Caco-2 (cell line): ENCODE measurements around the gene TULP1. TPM values are rescaled to one million over a fixed set of nuclear protein-coding genes. Genes with fewer than 3 reads are reported as not detected.
"Not testable (repeated sequence)": the region's sequence is repeated elsewhere in the genome, so short reads cannot be mapped to it uniquely, and the experiment has no call there.

Source experiments
- BruUV-seq: library from RNA; stranded (reverse); fragments of 400-500 nt; replicated peaks from 2 replicates; lab custom pipeline; 2021; lab: Mats Ljungman, UMichigan
- CTCF ChIA-PET: fragments of 300-600 bp; sonication (Branson Sonifier 250); formaldehyde crosslinking; loops from one replicate; lab custom pipeline; 2022; ENCODE audit warnings: antibody characterized with exemption; lab: Charles Lee
- POLR2A ChIA-PET: fragments of 300-600 bp; sonication (Branson Sonifier 250); formaldehyde crosslinking; loops from one replicate; lab custom pipeline; 2022; ENCODE audit warnings: antibody characterized with exemption; lab: Charles Lee
- DNase-seq, 2 experiments: peaks; one replicate each; pipeline versions ENCODE4 v3.0.0 to v3.0.0-alpha.2; 2020 to 2022
- H3K27me3 ChIP-seq: replicated peaks from 2 replicates; pipeline ENCODE4 v1.6.0; 2011; ENCODE audit warnings: low read length; ENCODE audit not compliant: control insufficient read depth, insufficient read depth
- H3K36me3 ChIP-seq: 2 replicates; pipeline ENCODE4 v1.5.1; 2011; ENCODE audit warnings: low read length; ENCODE audit not compliant: control insufficient read depth, insufficient read depth
- H3K4me1 ChIP-seq: fragments of 250-450 bp; sonication (Bioruptor Pico); 2 replicates; pipeline ENCODE4 v1.5.1; 2020; ENCODE audit warnings: mild to moderate bottlenecking
- H3K4me3 ChIP-seq: 2 replicates; pipeline ENCODE4 v1.5.1; 2011; ENCODE audit warnings: low read depth, mild to moderate bottlenecking, control low read depth, low read length
- H3K9me3 ChIP-seq: fragments of 250-450 bp; sonication (Bioruptor Pico); 2 replicates; pipeline ENCODE4 v1.5.1; 2020; ENCODE audit warnings: mild to moderate bottlenecking, moderate library complexity
- H3K27ac Mint-ChIP-seq: one replicate; pipeline ENCODE4 v1.8.0; 2022; ENCODE audit warnings: mixed read lengths; ENCODE audit not compliant: unreplicated experiment
- H3K27me3 Mint-ChIP-seq: one replicate; pipeline ENCODE4 v1.8.0; 2022; ENCODE audit warnings: mixed read lengths; ENCODE audit not compliant: insufficient read depth, unreplicated experiment
- H3K36me3 Mint-ChIP-seq: one replicate; pipeline ENCODE4 v1.8.0; 2022; ENCODE audit warnings: mild to moderate bottlenecking, mixed read lengths; ENCODE audit not compliant: insufficient read depth, unreplicated experiment
- H3K4me1 Mint-ChIP-seq: one replicate; pipeline ENCODE4 v1.8.0; 2022; ENCODE audit warnings: low read depth, mixed read lengths; ENCODE audit not compliant: unreplicated experiment
- H3K4me3 Mint-ChIP-seq: one replicate; pipeline ENCODE4 v1.8.0; 2022; ENCODE audit warnings: mild to moderate bottlenecking, moderate library complexity, mixed read lengths; ENCODE audit not compliant: unreplicated experiment
- H3K9me3 Mint-ChIP-seq: one replicate; pipeline ENCODE4 v1.8.0; 2022; ENCODE audit warnings: mixed read lengths; ENCODE audit not compliant: unreplicated experiment
- CTCF ChIP-seq, 2 experiments: fragments of 200-600 bp in 1 of 2; IDR thresholded peaks; 1 replicate in 1 of 2; 2 replicates in 1 of 2; pipeline versions ENCODE4 v1.5.1 to v1.8.0; 2011 to 2022; ENCODE audit warnings: antibody characterized with exemption in 1 of 2, control low read depth in 1 of 2, inconsistent platforms in 1 of 2, low read depth in 1 of 2, low read length in 1 of 2, mild to moderate bottlenecking in 1 of 2, moderate library complexity in 1 of 2; ENCODE audit not compliant: insufficient read depth in 1 of 2, severe bottlenecking in 1 of 2, unreplicated experiment in 1 of 2
- intact Hi-C: fragments of 100-400 bp; cut with micrococcal nuclease; formaldehyde crosslinking; loops from one replicate; pipeline ENCODE4 v1.10.0; 2022; ENCODE audit not compliant: unreplicated experiment
- total RNA-seq: library from RNA; stranded (reverse); gene quantifications from 2 replicates; pipeline ENCODE4 v1.2.3, GENCODE V29; 2022

The TULP1 gene
- total RNA-seq, 1 experiment from 2014 or later, result not detected

DNA sequence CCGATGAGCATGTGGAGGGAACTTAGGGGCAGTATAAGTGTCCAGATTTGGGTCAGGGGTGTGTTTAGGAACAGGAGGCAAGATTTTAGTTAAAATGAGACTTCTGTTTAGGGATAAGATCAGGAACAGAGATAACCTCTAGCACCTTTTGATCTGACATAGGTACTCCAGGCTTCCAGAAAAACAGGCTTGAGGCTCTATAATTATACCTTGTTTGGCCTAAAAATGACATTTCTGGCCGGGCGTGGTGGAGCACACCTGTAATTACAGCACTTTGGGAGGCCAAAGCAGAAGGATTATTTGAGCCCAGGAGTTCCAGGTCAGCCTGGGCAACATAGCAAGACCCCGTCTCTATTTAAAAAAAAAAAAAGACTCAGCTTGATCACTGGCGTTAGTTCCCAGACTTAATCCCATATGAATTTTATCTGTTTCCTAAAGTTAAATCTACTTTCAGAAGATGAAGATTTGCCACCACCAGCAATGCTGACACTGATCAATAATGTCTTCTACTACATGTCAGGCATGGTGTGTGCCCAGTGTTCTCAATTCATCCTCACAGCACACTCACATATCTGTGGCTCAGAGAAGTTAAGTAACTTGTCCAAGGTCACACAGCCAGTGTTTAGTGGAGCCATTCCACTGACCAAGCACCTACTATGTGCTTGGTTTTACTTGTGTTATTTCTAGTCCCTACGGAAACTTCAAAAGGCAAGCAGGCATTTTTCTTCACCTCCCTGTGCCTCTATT, 6.0 kb upstream of the TULP1 start:
- CTCF ChIA-PET, result interaction anchor here (1.5 kb wide), 1 partner anchor 218 kb away, joined by 4 read pairs; the partner anchor contains the start of gene ARMC12
- no TSS peak for BruUV-seq
- POLR2A ChIA-PET, result interaction anchor here (0.6 kb wide), 1 partner anchor 41 kb away, joined by 3 read pairs; no protein-coding TSS in a partner anchor
- Histone ChIP-seq H3K4me3 (no peak overlapping the region), H3K4me1 (peaks cover 11% of the 10 kb centered on the region; the same call in 1 of the 2 replicates), H3K36me3 (no peaks in the 10 kb centered on the region), H3K27me3 (no peaks in the 10 kb centered on the region), H3K9me3 (no peaks in the 10 kb centered on the region)
- no peak for DNase-seq
- peaks cover 7% of the 10 kb centered on the region for H3K4me1 Mint-ChIP-seq
- no peaks in the 10 kb centered on the region for H3K27me3 Mint-ChIP-seq
- no peaks in the 10 kb centered on the region for H3K9me3 Mint-ChIP-seq
- intact Hi-C loops, result no loop called here
- H3K27ac Mint-ChIP-seq, result no peak overlapping the region
- TF ChIP-seq CTCF (IDR thresholded peaks at IDR 0.05; ENCODE audit: insufficient read depth in 1 of 2, low read depth in 1 of 2, low read length in 1 of 2, severe bottlenecking in 1 of 2, unreplicated experiment in 1 of 2), result no peak
- H3K36me3 Mint-ChIP-seq, result no peaks in the 10 kb centered on the region
- H3K4me3 Mint-ChIP-seq, result no peak overlapping the region

DNA sequence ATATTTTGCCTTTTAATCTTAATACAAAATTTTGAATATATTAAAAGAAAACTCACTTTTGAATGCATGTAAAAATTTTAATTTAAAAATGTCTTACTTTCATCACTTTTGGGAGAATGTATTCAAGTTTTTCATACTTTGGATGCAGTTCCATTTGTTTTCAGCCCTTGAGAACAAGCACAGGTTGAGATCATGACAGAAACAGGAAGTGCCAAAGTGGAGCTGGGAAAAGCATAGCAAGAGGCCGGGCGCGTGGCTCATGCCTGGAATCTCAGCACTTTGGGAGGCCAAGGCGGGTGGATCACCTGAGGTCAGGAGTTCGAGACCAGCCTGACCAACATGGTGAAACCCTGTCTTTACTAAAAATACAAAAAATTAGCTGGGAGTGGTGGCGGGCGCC, 5.3 kb upstream of the TULP1 start:
- H3K27me3 Mint-ChIP-seq, DNase-seq, intact Hi-C loops, H3K9me3 ChIP-seq, H3K9me3 Mint-ChIP-seq, H3K4me1 Mint-ChIP-seq, H3K27me3 ChIP-seq, H3K36me3 Mint-ChIP-seq, POLR2A ChIA-PET, H3K4me3 ChIP-seq, H3K36me3 ChIP-seq, H3K27ac Mint-ChIP-seq, BruUV-seq, H3K4me3 Mint-ChIP-seq: not testable (repeated sequence)
- CTCF ChIA-PET, result interaction anchor here (0.6 kb wide), 1 partner anchor 175 kb away, joined by 3 read pairs; no protein-coding TSS in a partner anchor
- H3K4me1 ChIP-seq, result peaks cover 11% of the 10 kb centered on the region; the same call in 1 of the 2 replicates

DNA sequence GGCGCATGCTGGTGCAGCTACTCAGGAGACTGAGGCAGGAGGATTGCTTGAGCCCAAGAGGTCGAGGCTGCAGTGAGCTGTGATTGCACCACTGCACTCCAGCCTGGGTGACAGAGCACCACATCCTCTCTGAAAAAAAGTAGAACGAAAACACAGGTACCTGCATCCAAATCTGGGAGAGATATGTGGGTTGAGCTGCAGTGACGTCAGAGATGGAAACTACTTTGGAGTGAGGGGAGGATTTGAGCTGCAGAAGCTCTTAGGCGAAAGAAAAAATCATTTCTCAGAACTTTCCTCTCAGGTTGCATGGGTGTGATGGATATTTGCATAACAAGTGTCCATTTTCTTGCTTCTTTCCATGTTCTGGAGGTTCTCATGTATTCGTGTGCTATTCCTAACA, 4.0 kb upstream of the TULP1 start:
- Mint-ChIP-seq H3K27me3 (no peaks in the 10 kb centered on the region), H3K9me3 (no peaks in the 10 kb centered on the region), H3K36me3 (no peaks in the 10 kb centered on the region), H3K4me1 (peaks cover 7% of the 10 kb centered on the region), H3K27ac (no peak overlapping the region), H3K4me3 (no peak overlapping the region)
- POLR2A ChIA-PET, result no interaction called here
- Histone ChIP-seq H3K4me3 (no peak overlapping the region), H3K36me3 (no peaks in the 10 kb centered on the region), H3K4me1 (peaks cover 11% of the 10 kb centered on the region; the same call in 1 of the 2 replicates), H3K9me3 (no peaks in the 10 kb centered on the region), H3K27me3 (no peaks in the 10 kb centered on the region)
- CTCF ChIA-PET, result no interaction called here
- BruUV-seq, result no TSS peak
- DNase-seq, result no peak
- no peak for TF ChIP-seq CTCF (IDR thresholded peaks at IDR 0.05; ENCODE audit: insufficient read depth in 1 of 2, low read depth in 1 of 2, low read length in 1 of 2, severe bottlenecking in 1 of 2, unreplicated experiment in 1 of 2)
- intact Hi-C loops, result no loop called here

DNA sequence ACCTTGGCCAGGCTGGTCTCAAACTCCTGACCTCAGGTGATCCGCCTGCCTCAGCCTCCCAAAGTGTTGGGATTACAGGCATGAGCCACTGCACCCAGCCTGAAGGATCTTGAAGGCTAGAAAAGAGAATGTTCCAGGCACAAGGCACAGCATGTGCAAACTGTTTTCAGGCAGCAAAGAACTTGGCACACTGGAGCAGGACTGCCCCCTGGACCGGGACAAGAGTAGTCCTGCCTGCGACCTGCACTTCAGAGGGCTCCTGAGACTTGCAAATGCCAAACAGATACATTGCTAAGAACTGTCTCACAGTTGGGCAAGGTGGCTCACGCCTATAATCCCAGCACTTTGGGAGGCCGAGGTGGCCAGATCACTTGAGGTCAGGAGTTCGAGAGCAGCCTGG, 3.2 kb upstream of the TULP1 start:
- intact Hi-C loops, POLR2A ChIA-PET, H3K4me3 ChIP-seq, H3K4me3 Mint-ChIP-seq, DNase-seq, H3K36me3 Mint-ChIP-seq, H3K4me1 Mint-ChIP-seq, BruUV-seq, H3K27me3 Mint-ChIP-seq, H3K9me3 Mint-ChIP-seq, CTCF ChIA-PET, H3K27me3 ChIP-seq, H3K27ac Mint-ChIP-seq, H3K36me3 ChIP-seq, H3K9me3 ChIP-seq: not testable (repeated sequence)
- H3K4me1 ChIP-seq, result peaks cover 11% of the 10 kb centered on the region; the same call in 1 of the 2 replicates
